A673 (cell line): Measurements from ENCODE around the gene SDHA. TPM values are rescaled to one million over a fixed set of nuclear protein-coding genes. Genes with fewer than 3 reads are reported as not detected.

ENCODE experiments used
- BruUV-seq: library from RNA; stranded (reverse); fragments of 400-500 nt; replicated peaks from 2 replicates; lab custom pipeline; 2021; lab: Mats Ljungman, UMichigan
- CTCF ChIA-PET: fragments of 300-600 bp; sonication (Branson Sonifier 250); formaldehyde crosslinking; loops from one replicate; lab custom pipeline; 2022; ENCODE audit warnings: antibody characterized with exemption; lab: Charles Lee
- POLR2A ChIA-PET: fragments of 300-600 bp; sonication (Branson Sonifier 250); formaldehyde crosslinking; loops from one replicate; lab custom pipeline; 2022; ENCODE audit warnings: antibody characterized with exemption; ENCODE audit not compliant: low non-redundant PET; lab: Charles Lee
- DNase-seq: peaks from one replicate; pipeline ENCODE4 v3.0.0-alpha.2; 2015; ENCODE audit warnings: low spot score
- H3K27ac ChIP-seq: fragments of 200-600 bp; sonication (generic); 2 replicates; pipeline ENCODE4 v1.5.1; 2016; ENCODE audit warnings: mixed run types, low read depth, mild to moderate bottlenecking, mixed read lengths, antibody characterized with exemption, low read length; ENCODE audit not compliant: poor library complexity, severe bottlenecking
- H3K27me3 ChIP-seq: fragments of 200-600 bp; sonication (generic); replicated peaks from 2 replicates; pipeline ENCODE4 v1.6.1; 2017; ENCODE audit warnings: mixed run types, low read depth, mild to moderate bottlenecking, mixed read lengths, antibody characterized with exemption, low read length; ENCODE audit not compliant: insufficient read depth, poor library complexity
- H3K36me3 ChIP-seq: fragments of 200-600 bp; sonication (generic); 2 replicates; pipeline ENCODE4 v1.6.1; 2016; ENCODE audit warnings: mixed run types, mild to moderate bottlenecking, mixed read lengths, antibody characterized with exemption, low read length; ENCODE audit not compliant: insufficient read depth, poor library complexity, severe bottlenecking
- H3K4me1 ChIP-seq: fragments of 200-600 bp; sonication (generic); 2 replicates; pipeline ENCODE4 v1.6.1; 2017; ENCODE audit warnings: mixed run types, mild to moderate bottlenecking, mixed read lengths, antibody characterized with exemption, low read length; ENCODE audit not compliant: insufficient read depth, poor library complexity, severe bottlenecking
- H3K4me3 ChIP-seq: fragments of 200-600 bp; sonication (generic); 2 replicates; pipeline ENCODE4 v1.5.1; 2016; ENCODE audit warnings: low read depth, mixed run types, mild to moderate bottlenecking, mixed read lengths, low read length; ENCODE audit not compliant: poor library complexity, severe bottlenecking
- H3K9me3 ChIP-seq: fragments of 200-600 bp; sonication (generic); 2 replicates; pipeline ENCODE4 v1.6.1; 2016; ENCODE audit warnings: mixed run types, low read depth, mild to moderate bottlenecking, mixed read lengths, antibody characterized with exemption, low read length; ENCODE audit not compliant: poor library complexity, severe bottlenecking
- CTCF ChIP-seq: fragments of 300-800, 200-600 bp; sonication (generic); conservative IDR thresholded peaks from 2 replicates; pipeline ENCODE4 v1.5.1; 2017; ENCODE audit warnings: low read depth, mild to moderate bottlenecking, antibody characterized with exemption, low read length, moderate library complexity, mixed read lengths
- EZH2 ChIP-seq: fragments of 200-600 bp; sonication (generic); IDR thresholded peaks from 2 replicates; pipeline ENCODE4 v1.6.1; 2017; ENCODE audit warnings: borderline replicate concordance, low read depth, mild to moderate bottlenecking, mixed read lengths, antibody characterized with exemption, low read length; ENCODE audit not compliant: poor library complexity, severe bottlenecking
- intact Hi-C: fragments of 100-400 bp; cut with micrococcal nuclease; formaldehyde crosslinking; loops from one replicate; pipeline ENCODE4 v1.10.0; 2022; ENCODE audit not compliant: unreplicated experiment
- total RNA-seq: library from RNA; stranded (reverse); gene quantifications from 2 replicates; pipeline ENCODE4 v1.2.3, GENCODE V29; 2021

Gene SDHA
- total RNA-seq, 1 experiment from 2014 or later = 132 TPM

DNA sequence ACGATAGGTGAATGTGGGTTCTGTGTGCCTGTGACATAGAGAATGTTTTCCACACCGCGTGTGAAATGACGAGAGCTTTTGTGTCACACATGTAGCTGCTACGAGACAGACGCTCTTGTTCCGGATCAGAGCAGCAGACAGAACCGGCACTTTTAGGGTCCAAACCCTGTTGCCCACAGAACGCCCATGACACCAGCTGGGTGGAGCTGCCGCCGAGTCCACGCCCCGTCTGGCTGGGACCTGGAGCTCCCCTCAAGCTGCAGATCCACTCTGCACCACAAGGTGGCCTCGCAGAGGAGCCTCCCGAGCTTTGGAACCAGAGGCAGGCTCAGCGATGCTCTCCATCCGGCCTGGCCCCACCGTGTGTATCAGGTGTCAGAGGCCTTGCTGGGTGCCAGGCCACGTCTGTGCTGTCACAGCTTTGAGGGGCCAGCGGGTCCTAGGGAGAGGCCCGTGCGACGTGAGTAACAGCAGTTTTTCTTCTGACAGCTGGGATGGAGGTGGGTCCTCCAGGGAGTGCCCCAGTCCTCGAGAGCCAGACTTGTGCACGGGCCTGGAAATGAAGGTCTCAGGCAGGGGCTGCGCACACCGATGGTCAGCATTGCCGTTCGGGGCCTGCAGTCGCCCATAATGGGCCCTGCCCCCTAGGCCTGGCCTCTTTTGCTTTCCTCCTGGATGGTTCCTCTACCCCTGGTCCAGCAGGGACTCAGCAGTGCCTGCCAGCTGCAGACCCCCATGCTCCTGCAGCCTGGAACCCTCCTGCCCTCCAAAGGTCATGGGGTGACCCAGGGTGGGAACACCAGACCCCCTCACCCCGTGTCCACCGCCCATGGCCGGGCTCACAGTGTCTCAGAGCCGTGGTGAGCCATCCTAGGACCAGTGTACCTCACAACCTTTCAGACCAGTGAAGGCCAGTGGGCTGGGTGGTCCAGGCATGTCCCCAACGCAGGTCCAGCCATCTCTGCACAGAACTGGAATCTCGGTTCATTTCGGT lies 29.3 kb upstream of the SDHA start:
- ChIA-PET POLR2A (no interaction called here), CTCF (interaction anchor here (0.7 to 1.5 kb wide), 3 partner anchors 132 to 258 kb away, joined by 3 to 5 read pairs (median 3); partner anchors contain the start of gene AHRR)
- DNase-seq = peak; percentile 90
- no peaks in the 10 kb centered on the region for H3K9me3 ChIP-seq
- H3K4me1 ChIP-seq = peaks cover 3% of the 10 kb centered on the region
- TF ChIP-seq CTCF (peak; percentile 96), EZH2 (no peak)
- intact Hi-C loops = loop anchor here (2.0 kb wide), 1 partner anchor 242 kb away; no protein-coding TSS in a partner anchor
- no peak overlapping the region for H3K27ac ChIP-seq
- BruUV-seq = no TSS peak
- no peak overlapping the region for H3K4me3 ChIP-seq
- H3K27me3 ChIP-seq = no peaks in the 10 kb centered on the region
- no peaks in the 10 kb centered on the region for H3K36me3 ChIP-seq

DNA sequence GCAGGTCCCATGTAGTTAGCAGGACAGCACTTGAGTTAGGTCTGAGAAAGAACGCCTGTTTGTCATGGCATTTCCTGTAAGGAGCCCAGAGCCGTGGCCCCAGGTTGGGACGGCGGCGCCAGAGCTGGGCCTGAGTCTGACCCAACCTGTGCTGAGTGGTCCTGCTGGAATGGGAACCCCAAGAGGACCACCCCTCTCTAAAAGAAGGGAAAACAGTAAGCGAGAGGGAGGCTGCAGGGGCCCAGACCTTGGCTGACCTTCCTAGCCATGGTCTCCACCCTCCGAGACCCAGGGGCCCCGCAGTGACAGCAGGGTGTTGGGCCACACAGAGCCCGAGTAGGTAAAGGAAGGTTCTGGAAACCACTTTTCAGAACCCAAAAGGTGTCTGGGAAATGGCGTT lies 28.6 kb upstream of the SDHA start:
- intact Hi-C loops = loop anchor here (2.0 kb wide), 1 partner anchor 241 kb away; no protein-coding TSS in a partner anchor
- no TSS peak for BruUV-seq
- no peak overlapping the region for H3K27ac ChIP-seq

GRCh38 chr5:189976-190365 lies 28.1 kb upstream of the SDHA start:
- ChIA-PET CTCF (no interaction called here), POLR2A (no interaction called here)
- Histone ChIP-seq H3K9me3 (no peaks in the 10 kb centered on the region), H3K27me3 (no peaks in the 10 kb centered on the region), H3K4me3 (no peak overlapping the region), H3K27ac (no peak overlapping the region), H3K4me1 (peaks cover 3% of the 10 kb centered on the region), H3K36me3 (no peaks in the 10 kb centered on the region)
- intact Hi-C loops = loop anchor here (2.0 kb wide), 1 partner anchor 241 kb away; no protein-coding TSS in a partner anchor
- TF ChIP-seq CTCF (no peak), EZH2 (no peak)
- no TSS peak for BruUV-seq
- no peak for DNase-seq

More for the DNA sequence above, 28.6 kb upstream of the SDHA start:
- ChIA-PET POLR2A (no interaction called here), CTCF (interaction anchor here (1.5 kb wide), 1 partner anchor 236 kb away, joined by 5 read pairs; no protein-coding TSS in a partner anchor)
- peaks cover 3% of the 10 kb centered on the region for H3K4me1 ChIP-seq
- H3K4me3 ChIP-seq = no peak overlapping the region
- no peak for DNase-seq
- H3K27me3 ChIP-seq = no peaks in the 10 kb centered on the region
- H3K9me3 ChIP-seq = no peaks in the 10 kb centered on the region
- TF ChIP-seq CTCF (no peak), EZH2 (no peak)
- H3K36me3 ChIP-seq = no peaks in the 10 kb centered on the region
